ENCODE measurements around the gene ASXL1. TPM values are rescaled to one million over a fixed set of nuclear protein-coding genes. Genes with fewer than 3 reads are reported as not detected.

The ASXL1 gene
- polyA plus RNA-seq, 3 donors, result 55.7 to 79.7 (median 74.6) TPM

Other genes starting within 250 kb of the ASXL1 start
- 10 to 100 TPM; 66.6 to 73.9 (median 71.9) TPM for gene TM9SF4, start 248.6 kb upstream of the ASXL1 start, polyA plus RNA-seq (ENCODE audit: insufficient read length in 3 of 3)
- 10 to 100 TPM; 22.0 to 24.9 (median 22.8) TPM for gene PLAGL2, start 150.6 kb upstream of the ASXL1 start, polyA plus RNA-seq (ENCODE audit: insufficient read length in 3 of 3)
- 10 to 100 TPM; 42.8 to 46.6 (median 43.1) TPM for gene POFUT1, start 150.5 kb upstream of the ASXL1 start, polyA plus RNA-seq (ENCODE audit: insufficient read length in 3 of 3)
- 10 to 100 TPM; 36.4 to 47.3 (median 38.6) TPM for gene KIF3B, start 80.7 kb upstream of the ASXL1 start, polyA plus RNA-seq (ENCODE audit: insufficient read length in 3 of 3)
- gene NOL4L, start 227.0 kb downstream of the ASXL1 start, polyA plus RNA-seq (ENCODE audit: insufficient read length in 3 of 3), result 10 to 100 TPM; 54.3 to 63.2 (median 61.8) TPM

Measured in renal pelvis (tissue), 3 donors.